ENCODE measurements around the gene MAP3K4.

- peak in 1 of 5 experiments; percentile 42 for TF ChIP-seq CTCF (IDR thresholded peaks at IDR 0.05)
- TF ChIP-seq POLR2A (IDR thresholded peaks at IDR 0.05), result no peak
- no peak for TF ChIP-seq EP300 (IDR thresholded peaks at IDR 0.05; ENCODE audit: low read depth)
- peak in 1 of 3 donors; percentile 27 for TF ChIP-seq POLR2AphosphoS5 (IDR thresholded peaks at IDR 0.05)
These were observed 148.4 kb downstream of the MAP3K4 start for GRCh38 chr6:161139766-161140553.
